NT2/D1 (cell line): ENCODE results near the gene CEBPZ.

Experiments
- SUZ12 ChIP-seq: IDR thresholded peaks from 2 replicates; pipeline ENCODE4 v1.6.1; 2011; ENCODE audit not compliant: insufficient read length, insufficient read depth; ENCODE audit errors: extremely low read depth
- YY1 ChIP-seq: IDR thresholded peaks from 2 replicates; pipeline ENCODE4 v1.6.1; 2011; ENCODE audit not compliant: insufficient read length, insufficient read depth
- ZNF274 ChIP-seq: IDR thresholded peaks from 2 replicates; pipeline ENCODE4 v1.6.1; 2011; ENCODE audit warnings: mild to moderate bottlenecking, low read depth, low read length

GRCh38 chr2:37224063-37224462 lies 7.3 kb downstream of the CEBPZ start:
- TF ChIP-seq SUZ12, result no peak
- no peak for TF ChIP-seq ZNF274
- no peak for TF ChIP-seq YY1
